Activated T-helper 9 cell treated with anti-CD3 and anti-CD28 coated beads, Interleukin-2, amount 50 U/mL, for 16 hours (primary cell): ENCODE measurements around the gene TRDN.
"Not testable (repeated sequence)": the region's sequence is repeated elsewhere in the genome, so short reads cannot be mapped to it uniquely, and the experiment has no call there.

Experiments used
- DNase-seq: peaks from one replicate; pipeline ENCODE4 v3.0.0-alpha.2; 2020; ENCODE audit warnings: low read depth

The TRDN gene

GRCh38 chr6:123562264-123562663 lies 74.5 kb downstream of the TRDN start:
- no peak for DNase-seq

GRCh38 chr6:123559816-123560215 lies 76.9 kb downstream of the TRDN start:
- not testable (repeated sequence) for DNase-seq

GRCh38 chr6:123557474-123557873 lies 79.3 kb downstream of the TRDN start:
- DNase-seq, result not testable (repeated sequence)

GRCh38 chr6:123551939-123552707 lies 84.6 kb downstream of the TRDN start:
- DNase-seq, result no peak

- DNase-seq, result no peak
These were observed 86.6 kb downstream of the TRDN start for GRCh38 chr6:123550052-123550617.

- no peak for DNase-seq
These were observed 87.3 kb downstream of the TRDN start for GRCh38 chr6:123549476-123549875.

GRCh38 chr6:123547216-123547978 lies 89.4 kb downstream of the TRDN start:
- DNase-seq, result no peak

- DNase-seq, result no peak
These were observed 90.2 kb downstream of the TRDN start for GRCh38 chr6:123546537-123546936.

GRCh38 chr6:123541462-123541861 lies 95.3 kb downstream of the TRDN start:
- no peak for DNase-seq

GRCh38 chr6:123533862-123534648 lies 102.7 kb downstream of the TRDN start:
- DNase-seq, result no peak

- no peak for DNase-seq
These were observed 106.9 kb downstream of the TRDN start for GRCh38 chr6:123529843-123530242.

- DNase-seq, result no peak
These were observed 107.7 kb downstream of the TRDN start for GRCh38 chr6:123529058-123529457.

GRCh38 chr6:123527406-123527805 lies 109.3 kb downstream of the TRDN start:
- DNase-seq, result no peak

- no peak for DNase-seq
These were observed 110.6 kb downstream of the TRDN start for GRCh38 chr6:123526128-123526527.

GRCh38 chr6:123524781-123525180 lies 112.0 kb downstream of the TRDN start:
- no peak for DNase-seq

GRCh38 chr6:123520217-123520616 lies 116.5 kb downstream of the TRDN start:
- DNase-seq, result no peak

GRCh38 chr6:123519189-123519505 lies 117.6 kb downstream of the TRDN start:
- DNase-seq, result no peak

- no peak for DNase-seq
These were observed 118.1 kb downstream of the TRDN start for GRCh38 chr6:123518441-123519188.

GRCh38 chr6:123515715-123516114 lies 121.0 kb downstream of the TRDN start:
- DNase-seq, result no peak

GRCh38 chr6:123509112-123509511 lies 127.6 kb downstream of the TRDN start:
- no peak for DNase-seq

- DNase-seq, result no peak
These were observed 128.5 kb downstream of the TRDN start for GRCh38 chr6:123508290-123508689.

GRCh38 chr6:123507582-123507981 lies 129.2 kb downstream of the TRDN start:
- no peak for DNase-seq
